Measurements from ENCODE around the gene RECK.

Gene RECK

DNA sequence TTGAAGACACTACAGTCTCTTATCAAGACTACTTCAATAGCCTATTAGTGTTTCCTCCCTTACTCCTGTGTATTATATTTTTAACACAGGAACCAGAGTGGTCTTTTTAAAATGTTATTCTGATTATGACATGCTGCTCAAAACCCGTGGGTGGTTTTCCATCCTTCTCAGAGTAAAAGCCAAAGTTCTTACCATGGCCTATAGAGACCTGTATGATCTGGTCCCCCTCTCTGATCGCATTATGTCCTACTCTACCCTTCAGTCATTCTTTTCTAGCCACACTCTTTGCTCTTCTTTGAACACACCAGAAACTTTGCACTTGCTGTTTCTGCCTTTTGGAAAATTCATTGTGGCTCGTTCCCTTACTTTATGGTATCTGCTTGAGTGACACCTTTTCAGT is 13.8 kb downstream of the RECK start:
- Histone ChIP-seq H3K36me3 (no peaks in the 10 kb centered on the region), H3K9me3 (no peaks in the 10 kb centered on the region), H3K4me1 (ENCODE audit: control insufficient read depth in 1 of 2, insufficient read depth in 1 of 2, low read depth in 1 of 2, low read length in 1 of 2) (no peaks in the 10 kb centered on the region), H3K27ac (no peak overlapping the region), H3K4me3 (ENCODE audit: low read depth in 1 of 2, low read length in 1 of 2) (no peak overlapping the region), H3K27me3 (no peaks in the 10 kb centered on the region)
- TF ChIP-seq, protein P1, sequence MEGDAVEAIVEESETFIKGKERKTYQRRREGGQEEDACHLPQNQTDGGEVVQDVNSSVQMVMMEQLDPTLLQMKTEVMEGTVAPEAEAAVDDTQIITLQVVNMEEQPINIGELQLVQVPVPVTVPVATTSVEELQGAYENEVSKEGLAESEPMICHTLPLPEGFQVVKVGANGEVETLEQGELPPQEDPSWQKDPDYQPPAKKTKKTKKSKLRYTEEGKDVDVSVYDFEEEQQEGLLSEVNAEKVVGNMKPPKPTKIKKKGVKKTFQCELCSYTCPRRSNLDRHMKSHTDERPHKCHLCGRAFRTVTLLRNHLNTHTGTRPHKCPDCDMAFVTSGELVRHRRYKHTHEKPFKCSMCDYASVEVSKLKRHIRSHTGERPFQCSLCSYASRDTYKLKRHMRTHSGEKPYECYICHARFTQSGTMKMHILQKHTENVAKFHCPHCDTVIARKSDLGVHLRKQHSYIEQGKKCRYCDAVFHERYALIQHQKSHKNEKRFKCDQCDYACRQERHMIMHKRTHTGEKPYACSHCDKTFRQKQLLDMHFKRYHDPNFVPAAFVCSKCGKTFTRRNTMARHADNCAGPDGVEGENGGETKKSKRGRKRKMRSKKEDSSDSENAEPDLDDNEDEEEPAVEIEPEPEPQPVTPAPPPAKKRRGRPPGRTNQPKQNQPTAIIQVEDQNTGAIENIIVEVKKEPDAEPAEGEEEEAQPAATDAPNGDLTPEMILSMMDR (IDR thresholded peaks at IDR 0.05), result no peak

DNA sequence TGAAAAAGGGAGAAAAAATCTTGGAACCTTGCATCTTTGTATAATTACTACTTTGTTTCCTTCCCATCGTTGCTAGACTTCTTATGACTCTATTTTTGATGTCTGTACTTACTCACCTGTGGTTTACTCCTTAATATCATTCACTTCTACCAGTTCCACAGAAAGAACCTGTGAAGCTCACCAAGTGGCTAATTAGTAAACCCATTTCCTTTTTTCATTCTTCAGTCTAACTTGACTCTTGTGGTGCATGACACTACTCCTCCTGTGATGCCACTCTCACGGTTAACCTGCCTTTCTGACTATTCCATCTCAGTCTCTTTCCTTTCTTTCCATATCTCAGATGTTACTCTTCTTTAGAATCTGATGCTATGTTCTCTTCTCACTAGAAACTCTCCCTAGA is 14.6 kb downstream of the RECK start:
- H3K27ac ChIP-seq, result no peak overlapping the region
- no peak overlapping the region for H3K4me3 ChIP-seq (ENCODE audit: low read depth in 1 of 2, low read length in 1 of 2)
- H3K27me3 ChIP-seq, result no peaks in the 10 kb centered on the region
- H3K4me1 ChIP-seq (ENCODE audit: control insufficient read depth in 1 of 2, insufficient read depth in 1 of 2, low read depth in 1 of 2, low read length in 1 of 2), result no peaks in the 10 kb centered on the region
- H3K9me3 ChIP-seq, result no peaks in the 10 kb centered on the region
- TF ChIP-seq, protein P1 (IDR thresholded peaks at IDR 0.05), result no peak
- H3K36me3 ChIP-seq, result no peaks in the 10 kb centered on the region

DNA sequence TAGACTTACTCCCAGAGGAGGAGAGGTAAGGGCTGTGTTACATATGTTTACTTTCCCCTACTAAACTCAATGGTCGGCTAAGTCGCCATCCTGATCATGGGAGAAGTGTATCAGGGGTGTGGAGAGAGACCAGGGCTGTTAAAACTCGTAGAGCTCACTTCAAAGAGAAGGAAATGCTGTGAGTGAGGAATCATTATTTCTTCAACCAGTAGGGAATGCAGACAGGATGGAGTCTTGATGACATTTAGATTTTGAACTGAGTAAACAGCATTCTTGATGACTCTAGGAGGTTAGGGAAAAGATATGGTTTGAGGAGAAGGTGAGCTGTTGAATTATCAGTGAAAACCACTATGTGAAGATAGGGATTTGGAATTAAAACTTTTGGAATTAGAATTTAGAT is 17.3 kb downstream of the RECK start:
- no peaks in the 10 kb centered on the region for H3K36me3 ChIP-seq
- H3K27me3 ChIP-seq, result no peaks in the 10 kb centered on the region
- no peaks in the 10 kb centered on the region for H3K4me1 ChIP-seq (ENCODE audit: control insufficient read depth in 1 of 2, insufficient read depth in 1 of 2, low read depth in 1 of 2, low read length in 1 of 2)
- TF ChIP-seq, protein P1 (IDR thresholded peaks at IDR 0.05), result no peak
- H3K27ac ChIP-seq, result no peak overlapping the region
- no peak overlapping the region for H3K4me3 ChIP-seq (ENCODE audit: low read depth in 1 of 2, low read length in 1 of 2)
- no peaks in the 10 kb centered on the region for H3K9me3 ChIP-seq

DNA sequence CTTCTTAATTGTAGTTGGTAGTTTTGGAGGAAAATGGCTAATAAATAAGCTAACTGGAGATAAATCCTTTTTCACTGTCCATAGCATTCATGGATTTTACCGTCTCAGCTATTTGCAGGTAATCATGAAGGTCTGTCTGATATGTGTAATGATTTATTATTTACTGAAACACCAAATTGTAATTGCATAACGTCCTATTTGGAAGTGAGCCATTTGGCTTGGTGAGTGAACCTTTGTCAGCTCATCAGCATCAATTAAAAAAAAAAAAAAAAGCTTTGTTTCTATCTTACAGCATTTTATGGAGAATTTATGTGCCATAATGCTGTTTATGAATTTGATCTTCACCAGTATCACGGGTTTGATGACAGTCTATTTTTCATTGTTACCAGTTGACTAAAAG is 20.2 kb downstream of the RECK start:
- Histone ChIP-seq H3K27ac (no peak overlapping the region), H3K36me3 (no peaks in the 10 kb centered on the region)
- TF ChIP-seq, protein P1 (IDR thresholded peaks at IDR 0.05), result no peak

DNA sequence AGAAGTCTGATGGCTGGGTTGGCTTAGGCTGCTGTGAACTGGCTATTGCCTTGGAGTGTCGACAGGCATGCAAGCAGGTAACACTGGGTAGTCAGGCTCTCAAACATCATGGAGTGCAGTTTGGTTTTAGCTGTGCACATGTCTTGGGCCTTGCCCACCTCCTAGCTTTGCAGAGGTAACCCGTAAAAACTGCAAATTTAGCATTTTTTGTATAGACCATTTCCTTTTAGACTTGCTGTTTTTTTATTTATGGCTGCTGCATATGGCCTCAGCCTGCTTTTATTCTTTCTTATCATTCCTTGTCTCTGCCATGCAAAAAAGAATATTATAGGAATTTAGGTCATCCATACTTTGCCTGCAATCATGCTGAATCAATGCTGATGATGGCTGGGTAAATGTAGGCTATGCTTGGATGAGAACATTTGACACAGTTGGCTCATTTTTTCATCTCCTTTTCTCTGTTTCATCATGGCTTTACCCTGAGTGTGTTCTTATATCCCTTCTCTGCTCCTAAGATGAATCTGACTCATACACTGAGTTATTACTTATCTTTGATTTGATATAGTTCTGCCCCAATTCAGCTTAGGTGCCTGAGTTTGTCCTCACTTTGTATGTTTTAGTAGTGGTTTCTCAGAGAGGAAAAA is 27.2 kb downstream of the RECK start:
- Histone ChIP-seq H3K36me3 (no peaks in the 10 kb centered on the region), H3K27ac (no peak overlapping the region), H3K4me1 (ENCODE audit: control insufficient read depth in 1 of 2, insufficient read depth in 1 of 2, low read depth in 1 of 2, low read length in 1 of 2) (no peaks in the 10 kb centered on the region), H3K4me3 (ENCODE audit: low read depth in 1 of 2, low read length in 1 of 2) (no peak overlapping the region), H3K27me3 (no peaks in the 10 kb centered on the region), H3K9me3 (no peaks in the 10 kb centered on the region)
- TF ChIP-seq, protein P1 (IDR thresholded peaks at IDR 0.05), result no peak

More for the DNA sequence above, 20.2 kb downstream of the RECK start:
- Histone ChIP-seq H3K9me3 (no peaks in the 10 kb centered on the region), H3K4me3 (ENCODE audit: low read depth in 1 of 2, low read length in 1 of 2) (no peak overlapping the region), H3K4me1 (ENCODE audit: control insufficient read depth in 1 of 2, insufficient read depth in 1 of 2, low read depth in 1 of 2, low read length in 1 of 2) (no peaks in the 10 kb centered on the region), H3K27me3 (no peaks in the 10 kb centered on the region)

Data from neutrophil (primary cell).